SU-DHL-6 (cell line): ENCODE data around the gene CCNYL1.
"Not testable (repeated sequence)": the region's sequence is repeated elsewhere in the genome, so short reads cannot be mapped to it uniquely, and the experiment has no call there.

Experiments
- H2AFZ ChIP-seq: fragments of 200-600 bp; sonication (generic); 2 replicates; pipeline ENCODE4 v1.6.1; 2014; ENCODE audit warnings: low read depth, mild to moderate bottlenecking, moderate library complexity, mixed read lengths, antibody characterized with exemption, low read length; ENCODE audit not compliant: severe bottlenecking
- H3F3A ChIP-seq: fragments of 200-600 bp; shearing (Covaris generic); 2 replicates; pipeline ENCODE4 v1.6.0; 2016; ENCODE audit warnings: antibody characterized with exemption, mild to moderate bottlenecking; ENCODE audit not compliant: insufficient read depth
- H3K27ac ChIP-seq: fragments of 200-600 bp; sonication (generic); 2 replicates; pipeline ENCODE4 v1.5.1; 2016; ENCODE audit warnings: low read depth, mild to moderate bottlenecking, low read length, moderate library complexity, mixed read lengths
- H3K27me3 ChIP-seq: fragments of 200-600 bp; sonication (generic), shearing (Covaris generic); 2 replicates; pipeline ENCODE4 v1.6.0; 2014; ENCODE audit warnings: mild to moderate bottlenecking, low read length
- H3K36me3 ChIP-seq: fragments of 200-600 bp; sonication (generic); 2 replicates; pipeline ENCODE4 v1.6.1; 2014; ENCODE audit warnings: mild to moderate bottlenecking, low read length, mixed read lengths
- H3K4me2 ChIP-seq: fragments of 300-600, 200-600 bp; shearing (Covaris generic), sonication (generic); 2 replicates; pipeline ENCODE4 v1.6.0; 2014; ENCODE audit warnings: low read length, low read depth, mild to moderate bottlenecking; ENCODE audit not compliant: poor library complexity, severe bottlenecking
- H3K4me3 ChIP-seq: fragments of 200-600 bp; sonication (generic); 2 replicates; pipeline ENCODE4 v1.5.1; 2014; ENCODE audit warnings: antibody characterized with exemption, low read length, mild to moderate bottlenecking, mixed read lengths; ENCODE audit not compliant: insufficient read depth, poor library complexity, severe bottlenecking
- H3K79me2 ChIP-seq: fragments of 200-600 bp; sonication (generic); 2 replicates; pipeline ENCODE4 v1.6.1; 2014; ENCODE audit warnings: mild to moderate bottlenecking, low read length, moderate library complexity; ENCODE audit not compliant: insufficient read depth
- H3K9ac ChIP-seq: fragments of 200-600 bp; sonication (generic); 2 replicates; pipeline ENCODE4 v1.7.0; 2014; ENCODE audit warnings: mild to moderate bottlenecking, low read length
- H3K9me2 ChIP-seq: fragments of 200-600 bp; sonication (generic); replicated peaks from 2 replicates; pipeline ENCODE4 v1.6.1; 2014; ENCODE audit warnings: low read length; ENCODE audit not compliant: insufficient read depth
- H3K9me3 ChIP-seq: fragments of 200-600 bp; sonication (generic); 2 replicates; pipeline ENCODE4 v1.6.1; 2014; ENCODE audit warnings: low read length, mixed read lengths; ENCODE audit not compliant: insufficient read depth
- H4K20me1 ChIP-seq: fragments of 200-600 bp; sonication (generic); 2 replicates; pipeline ENCODE4 v1.6.1; 2014; ENCODE audit warnings: low read depth, mild to moderate bottlenecking, antibody characterized with exemption, low read length, moderate library complexity, mixed read lengths
- CTCF ChIP-seq: fragments of 200-600 bp; sonication (generic); IDR thresholded peaks from one replicate; pipeline ENCODE4 v1.5.1; 2017; ENCODE audit warnings: antibody characterized with exemption, mild to moderate bottlenecking, low read length, moderate library complexity; ENCODE audit not compliant: insufficient read depth, poor library complexity, severe bottlenecking
- EZH2phosphoT487 ChIP-seq: fragments of 200-600 bp; sonication (generic), shearing (Covaris generic); conservative IDR thresholded peaks from 2 replicates; pipeline ENCODE4 v1.6.1; 2018; ENCODE audit warnings: mild to moderate bottlenecking, antibody characterized with exemption, low read length, moderate library complexity, mixed read lengths

The CCNYL1 gene

GRCh38 chr2:207693641-207694249 is 17.7 kb upstream of the CCNYL1 start:
- no peaks in the 10 kb centered on the region for H3K9me3 ChIP-seq
- no peak overlapping the region for H3K27ac ChIP-seq

GRCh38 chr2:207694811-207695281 is 16.6 kb upstream of the CCNYL1 start:
- Histone ChIP-seq H2AFZ (peak overlapping the region; percentile 23), H3K4me2 (no peak overlapping the region), H3K9ac (no peak overlapping the region)

More at GRCh38 chr2:207693641-207694249, 17.7 kb upstream of the CCNYL1 start:
- H3K27me3 ChIP-seq = no peaks in the 10 kb centered on the region
- no peaks in the 10 kb centered on the region for H3F3A ChIP-seq
- H3K4me2 ChIP-seq = no peak overlapping the region
- no peak overlapping the region for H2AFZ ChIP-seq
- no peaks in the 10 kb centered on the region for H3K9me2 ChIP-seq
- TF ChIP-seq CTCF = no peak
- TF ChIP-seq EZH2phosphoT487 = no peak
- no peaks in the 10 kb centered on the region for H3K79me2 ChIP-seq
- H4K20me1 ChIP-seq = no peaks in the 10 kb centered on the region
- H3K4me3 ChIP-seq = no peak overlapping the region
- H3K36me3 ChIP-seq = no peaks in the 10 kb centered on the region
- no peak overlapping the region for H3K9ac ChIP-seq

GRCh38 chr2:207695293-207695692 is 16.1 kb upstream of the CCNYL1 start:
- H3K9ac ChIP-seq = no peak overlapping the region
- no peaks in the 10 kb centered on the region for H3K79me2 ChIP-seq
- H3K36me3 ChIP-seq = no peaks in the 10 kb centered on the region
- TF ChIP-seq CTCF = no peak
- TF ChIP-seq EZH2phosphoT487 = no peak
- peak overlapping the region; percentile 23 for H2AFZ ChIP-seq
- H3F3A ChIP-seq = no peaks in the 10 kb centered on the region
- no peak overlapping the region for H3K27ac ChIP-seq
- no peak overlapping the region for H3K4me2 ChIP-seq
- H3K9me2 ChIP-seq = no peaks in the 10 kb centered on the region
- no peaks in the 10 kb centered on the region for H3K9me3 ChIP-seq
- no peaks in the 10 kb centered on the region for H4K20me1 ChIP-seq
- no peaks in the 10 kb centered on the region for H3K27me3 ChIP-seq
- no peak overlapping the region for H3K4me3 ChIP-seq

More at GRCh38 chr2:207694811-207695281, 16.6 kb upstream of the CCNYL1 start:
- no peaks in the 10 kb centered on the region for H3K79me2 ChIP-seq
- no peaks in the 10 kb centered on the region for H3K27me3 ChIP-seq
- no peaks in the 10 kb centered on the region for H3K9me3 ChIP-seq
- no peaks in the 10 kb centered on the region for H3K36me3 ChIP-seq
- H3K27ac ChIP-seq = no peak overlapping the region
- H3K9me2 ChIP-seq = no peaks in the 10 kb centered on the region
- no peaks in the 10 kb centered on the region for H3F3A ChIP-seq
- TF ChIP-seq CTCF = no peak
- no peak for TF ChIP-seq EZH2phosphoT487
- H3K4me3 ChIP-seq = no peak overlapping the region
- H4K20me1 ChIP-seq = no peaks in the 10 kb centered on the region

GRCh38 chr2:207696911-207697310 is 14.5 kb upstream of the CCNYL1 start:
- not testable (repeated sequence) for H3K9me2 ChIP-seq, H3F3A ChIP-seq, H2AFZ ChIP-seq, H3K79me2 ChIP-seq, H4K20me1 ChIP-seq, H3K9me3 ChIP-seq, H3K4me3 ChIP-seq, H3K36me3 ChIP-seq, H3K9ac ChIP-seq, H3K27ac ChIP-seq, H3K4me2 ChIP-seq, H3K27me3 ChIP-seq
